ENCODE data around the gene GABRG3. TPM values are rescaled to one million over a fixed set of nuclear protein-coding genes. Genes with fewer than 3 reads are reported as not detected.

Gene GABRG3
- total and polyA plus RNA-seq, 2 experiments from 2014 or later, result 0.15 to 0.43 TPM

DNA sequence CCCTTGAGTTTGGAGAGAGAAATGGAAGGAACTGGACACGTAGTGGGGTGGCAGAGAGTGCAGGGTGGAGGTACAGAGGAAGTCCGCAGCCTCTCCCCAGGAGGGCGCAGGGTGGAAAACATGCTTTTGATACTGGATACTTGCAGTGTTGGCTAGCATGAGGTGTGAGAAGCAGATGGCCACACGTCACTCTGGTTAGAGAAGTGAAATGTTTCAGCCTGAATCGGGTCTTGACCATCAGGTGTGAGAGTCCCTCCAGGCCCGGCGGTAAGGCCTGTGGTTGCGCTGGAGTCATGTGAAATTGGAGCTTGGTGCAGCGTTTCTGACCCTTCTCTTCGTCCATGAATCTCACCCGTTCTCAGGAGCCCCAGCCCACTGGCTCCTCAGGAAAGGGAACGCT, 93.1 kb downstream of the GABRG3 start:
- H3K9me2 ChIP-seq (replicated peaks; ENCODE audit: insufficient read depth), result no peaks in the 10 kb centered on the region
- WGBS (ENCODE audit: low lambda C conversion rate, missing lambda C conversion rate), result 97% methylated on average over 12 of the region's 12 CpGs
- no peak for DNase-seq (ENCODE audit: low spot score)

DNA sequence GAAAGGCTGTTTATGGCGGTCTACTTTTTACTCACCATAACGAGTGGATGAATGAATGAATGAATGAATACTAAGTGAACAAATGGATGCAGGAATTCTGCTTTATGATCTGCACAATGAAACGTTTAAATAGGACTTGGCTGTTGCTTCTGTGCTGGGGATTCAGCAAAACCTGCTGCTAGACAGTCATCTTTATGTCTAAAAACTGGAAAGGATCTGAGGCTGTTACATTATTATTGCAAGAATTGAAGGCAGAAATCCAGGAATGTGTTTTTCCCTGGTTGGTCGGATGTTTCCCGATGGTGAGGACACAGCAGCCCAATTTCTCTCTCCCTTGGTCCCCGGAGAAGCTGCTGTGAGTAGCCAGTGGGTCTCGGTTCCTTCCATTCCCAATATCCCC, 94.2 kb downstream of the GABRG3 start:
- Histone ChIP-seq H3K4me3 (no peak overlapping the region), H3K9me2 (replicated peaks; ENCODE audit: insufficient read depth) (no peaks in the 10 kb centered on the region), H3K79me2 (no peaks in the 10 kb centered on the region), H3K9me3 (ENCODE audit: low read depth) (no peaks in the 10 kb centered on the region), H2AFZ (no peak overlapping the region), H3K36me3 (replicated peaks; ENCODE audit: insufficient read depth, low read depth) (no peaks in the 10 kb centered on the region), H3K4me1 (ENCODE audit: insufficient read depth) (no peaks in the 10 kb centered on the region), H3K4me2 (no peak overlapping the region), H3K27me3 (no peaks in the 10 kb centered on the region), H3K27ac (no peak overlapping the region), H4K20me1 (ENCODE audit: insufficient read depth, poor library complexity, severe bottlenecking) (no peaks in the 10 kb centered on the region)
- 87% methylated on average over 7 of the region's 7 CpGs for WGBS (ENCODE audit: low lambda C conversion rate, missing lambda C conversion rate)
- DNase-seq (ENCODE audit: low spot score), result no peak
- TF ChIP-seq CTCF (IDR thresholded peaks at IDR 0.05; ENCODE audit: poor library complexity), result no peak
- no peak for TF ChIP-seq EZH2phosphoT487 (IDR thresholded peaks at IDR 0.05; ENCODE audit: low read depth, severe bottlenecking, unreplicated experiment)
- TF ChIP-seq EZH2 (IDR thresholded peaks at IDR 0.05; ENCODE audit: borderline replicate concordance), result no peak

More for the DNA sequence above, 93.1 kb downstream of the GABRG3 start:
- Histone ChIP-seq H3K9me3 (ENCODE audit: low read depth) (no peaks in the 10 kb centered on the region), H2AFZ (no peak overlapping the region), H3K4me3 (no peak overlapping the region), H3K36me3 (replicated peaks; ENCODE audit: insufficient read depth, low read depth) (no peaks in the 10 kb centered on the region), H4K20me1 (ENCODE audit: insufficient read depth, poor library complexity, severe bottlenecking) (no peaks in the 10 kb centered on the region), H3K27ac (no peak overlapping the region), H3K4me1 (ENCODE audit: insufficient read depth) (no peaks in the 10 kb centered on the region), H3K4me2 (no peak overlapping the region), H3K79me2 (no peaks in the 10 kb centered on the region), H3K27me3 (no peaks in the 10 kb centered on the region)
- no peak for TF ChIP-seq CTCF (IDR thresholded peaks at IDR 0.05; ENCODE audit: poor library complexity)
- no peak for TF ChIP-seq EZH2phosphoT487 (IDR thresholded peaks at IDR 0.05; ENCODE audit: low read depth, severe bottlenecking, unreplicated experiment)
- no peak for TF ChIP-seq EZH2 (IDR thresholded peaks at IDR 0.05; ENCODE audit: borderline replicate concordance)

DNA sequence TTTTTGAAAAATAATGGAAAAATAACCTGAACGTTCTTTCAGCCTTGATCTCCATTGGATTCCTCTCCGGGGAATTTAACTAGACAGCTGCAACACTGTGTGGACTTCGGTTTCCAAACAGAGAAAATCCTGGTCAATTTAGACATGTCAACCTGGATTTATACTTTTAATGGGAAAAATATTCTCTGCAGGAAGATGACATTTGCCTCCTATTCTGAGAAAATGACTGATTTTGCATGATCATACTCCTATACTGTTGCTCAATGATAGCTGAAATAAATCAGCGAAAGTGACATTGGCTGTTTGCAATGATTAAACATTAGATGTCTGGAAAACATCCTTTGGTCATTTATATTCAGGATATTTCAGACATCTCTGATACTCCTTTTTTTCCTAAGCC, 94.8 kb downstream of the GABRG3 start:
- WGBS (ENCODE audit: low lambda C conversion rate, missing lambda C conversion rate), result 70% methylated on average over 4 of the region's 4 CpGs
- no peaks in the 10 kb centered on the region for H3K9me2 ChIP-seq (replicated peaks; ENCODE audit: insufficient read depth)
- H3K4me2 ChIP-seq, result no peak overlapping the region
- TF ChIP-seq CTCF (IDR thresholded peaks at IDR 0.05; ENCODE audit: poor library complexity) (no peak), EZH2 (IDR thresholded peaks at IDR 0.05; ENCODE audit: borderline replicate concordance) (no peak), EZH2phosphoT487 (IDR thresholded peaks at IDR 0.05; ENCODE audit: low read depth, severe bottlenecking, unreplicated experiment) (no peak)
- DNase-seq (ENCODE audit: low spot score), result no peak
- no peak overlapping the region for H2AFZ ChIP-seq
- no peak overlapping the region for H3K4me3 ChIP-seq
- H3K27ac ChIP-seq, result no peak overlapping the region
- H3K9me3 ChIP-seq (ENCODE audit: low read depth), result no peaks in the 10 kb centered on the region
- no peaks in the 10 kb centered on the region for H3K27me3 ChIP-seq
- H4K20me1 ChIP-seq (ENCODE audit: insufficient read depth, poor library complexity, severe bottlenecking), result no peaks in the 10 kb centered on the region
- H3K36me3 ChIP-seq (replicated peaks; ENCODE audit: insufficient read depth, low read depth), result no peaks in the 10 kb centered on the region
- no peaks in the 10 kb centered on the region for H3K4me1 ChIP-seq (ENCODE audit: insufficient read depth)
- no peaks in the 10 kb centered on the region for H3K79me2 ChIP-seq

GRCh38 chr15:27066446-27066845, 95.5 kb downstream of the GABRG3 start:
- DNase-seq (ENCODE audit: low spot score), result no peak
- Histone ChIP-seq H3K4me3 (no peak overlapping the region), H3K27me3 (no peaks in the 10 kb centered on the region), H3K27ac (no peak overlapping the region), H3K9me2 (replicated peaks; ENCODE audit: insufficient read depth) (no peaks in the 10 kb centered on the region), H3K4me1 (ENCODE audit: insufficient read depth) (no peaks in the 10 kb centered on the region), H4K20me1 (ENCODE audit: insufficient read depth, poor library complexity, severe bottlenecking) (no peaks in the 10 kb centered on the region), H3K36me3 (replicated peaks; ENCODE audit: insufficient read depth, low read depth) (no peaks in the 10 kb centered on the region), H3K79me2 (no peaks in the 10 kb centered on the region), H3K4me2 (no peak overlapping the region), H2AFZ (no peak overlapping the region), H3K9me3 (ENCODE audit: low read depth) (no peaks in the 10 kb centered on the region)
- 81% methylated on average over 2 of the region's 2 CpGs for WGBS (ENCODE audit: low lambda C conversion rate, missing lambda C conversion rate)
- TF ChIP-seq EZH2 (IDR thresholded peaks at IDR 0.05; ENCODE audit: borderline replicate concordance), result no peak
- no peak for TF ChIP-seq CTCF (IDR thresholded peaks at IDR 0.05; ENCODE audit: poor library complexity)
- no peak for TF ChIP-seq EZH2phosphoT487 (IDR thresholded peaks at IDR 0.05; ENCODE audit: low read depth, severe bottlenecking, unreplicated experiment)
